ENCODE data around the gene CEP170B. TPM values are rescaled to one million over a fixed set of nuclear protein-coding genes. Genes with fewer than 3 reads are reported as not detected.

The CEP170B gene
- total and polyA plus RNA-seq, 2 of the 13 experiments (the other 11 are each of a cell fraction or from before 2014, with no cell fraction given): 4.3 to 8.8 TPM

- TF ChIP-seq ZNF761 (CRISPR knock-in tag; conservative IDR thresholded peaks at IDR 0.05) (no peak), ARID4A (CRISPR knock-in tag; IDR thresholded peaks at IDR 0.05; ENCODE audit: borderline replicate concordance) (no peak), NCOA1 (CRISPR knock-in tag; IDR thresholded peaks at IDR 0.05) (no peak), ZNF580 (CRISPR knock-in tag; IDR thresholded peaks at IDR 0.05; ENCODE audit: borderline replicate concordance, low read depth) (no peak), KMT2A (CRISPR knock-in tag; IDR thresholded peaks at IDR 0.05) (no peak), UBTF (CRISPR knock-in tag; IDR thresholded peaks at IDR 0.05) (no peak), SOX6 (IDR thresholded peaks at IDR 0.05) (no peak), SOX6 (CRISPR knock-in tag; IDR thresholded peaks at IDR 0.05) (no peak)
Measured at GRCh38 chr14:104869669-104870367, 4.8 kb downstream of the CEP170B start (continued).
